ENCODE data around the gene ZP1.

ZP1 gene

GRCh38 chr11:60878245-60879101 lies 11.1 kb downstream of the ZP1 start:
- no peak for DNase-seq (ENCODE audit: low read depth in 1 of 2, low spot score in 1 of 2)
- TF ChIP-seq JUND (IDR thresholded peaks at IDR 0.05; ENCODE audit: low read depth), result no peak
- in situ Hi-C loops (cut with HindIII; ENCODE audit: low pct_unique_long_range_greater_than_20kb, low sequenced_read_pairs), result no loop called here

GRCh38 chr11:60879104-60879503 lies 11.8 kb downstream of the ZP1 start:
- TF ChIP-seq JUND (IDR thresholded peaks at IDR 0.05; ENCODE audit: low read depth), result no peak
- in situ Hi-C loops (cut with HindIII; ENCODE audit: low pct_unique_long_range_greater_than_20kb, low sequenced_read_pairs), result no loop called here
- no peak for DNase-seq (ENCODE audit: low read depth in 1 of 2, low spot score in 1 of 2)

GRCh38 chr11:60879971-60880588 lies 12.7 kb downstream of the ZP1 start:
- in situ Hi-C loops (cut with HindIII; ENCODE audit: low pct_unique_long_range_greater_than_20kb, low sequenced_read_pairs), result no loop called here
- DNase-seq (ENCODE audit: low read depth in 1 of 2, low spot score in 1 of 2), result no peak
- TF ChIP-seq JUND (IDR thresholded peaks at IDR 0.05; ENCODE audit: low read depth), result no peak

GRCh38 chr11:60880643-60881282 lies 13.4 kb downstream of the ZP1 start:
- no peak for TF ChIP-seq JUND (IDR thresholded peaks at IDR 0.05; ENCODE audit: low read depth)
- DNase-seq (ENCODE audit: low read depth in 1 of 2, low spot score in 1 of 2), result no peak
- in situ Hi-C loops (cut with HindIII; ENCODE audit: low pct_unique_long_range_greater_than_20kb, low sequenced_read_pairs), result no loop called here

- TF ChIP-seq JUND (IDR thresholded peaks at IDR 0.05; ENCODE audit: low read depth), result no peak
- in situ Hi-C loops (cut with HindIII; ENCODE audit: low pct_unique_long_range_greater_than_20kb, low sequenced_read_pairs), result no loop called here
- DNase-seq (ENCODE audit: low read depth in 1 of 2, low spot score in 1 of 2), result peak; percentile 49 to 83
These were observed 20.2 kb downstream of the ZP1 start for GRCh38 chr11:60887556-60887955.

- in situ Hi-C loops (cut with HindIII; ENCODE audit: low pct_unique_long_range_greater_than_20kb, low sequenced_read_pairs), result no loop called here
- TF ChIP-seq JUND (IDR thresholded peaks at IDR 0.05; ENCODE audit: low read depth), result no peak
- DNase-seq (ENCODE audit: low read depth in 1 of 2, low spot score in 1 of 2), result peak in 1 of 2 experiments; percentile 63
These were observed 22.5 kb downstream of the ZP1 start for GRCh38 chr11:60889869-60890311.

GRCh38 chr11:60890696-60891095 lies 23.4 kb downstream of the ZP1 start:
- no peak for DNase-seq (ENCODE audit: low read depth in 1 of 2, low spot score in 1 of 2)
- TF ChIP-seq JUND (IDR thresholded peaks at IDR 0.05; ENCODE audit: low read depth), result no peak
- in situ Hi-C loops (cut with HindIII; ENCODE audit: low pct_unique_long_range_greater_than_20kb, low sequenced_read_pairs), result no loop called here

- in situ Hi-C loops (cut with HindIII; ENCODE audit: low pct_unique_long_range_greater_than_20kb, low sequenced_read_pairs), result no loop called here
- DNase-seq (ENCODE audit: low read depth in 1 of 2, low spot score in 1 of 2), result no peak
- no peak for TF ChIP-seq JUND (IDR thresholded peaks at IDR 0.05; ENCODE audit: low read depth)
These were observed 23.9 kb downstream of the ZP1 start for GRCh38 chr11:60891103-60891741.

GRCh38 chr11:60895687-60896086 lies 28.3 kb downstream of the ZP1 start:
- no peak for TF ChIP-seq JUND (IDR thresholded peaks at IDR 0.05; ENCODE audit: low read depth)
- in situ Hi-C loops (cut with HindIII; ENCODE audit: low pct_unique_long_range_greater_than_20kb, low sequenced_read_pairs), result no loop called here
- DNase-seq (ENCODE audit: low read depth in 1 of 2, low spot score in 1 of 2), result no peak

GRCh38 chr11:60897496-60897895 lies 30.2 kb downstream of the ZP1 start:
- TF ChIP-seq JUND (IDR thresholded peaks at IDR 0.05; ENCODE audit: low read depth), result no peak
- in situ Hi-C loops (cut with HindIII; ENCODE audit: low pct_unique_long_range_greater_than_20kb, low sequenced_read_pairs), result no loop called here
- no peak for DNase-seq (ENCODE audit: low read depth in 1 of 2, low spot score in 1 of 2)

- peak; percentile 66 to 84 for DNase-seq (ENCODE audit: low read depth in 1 of 2, low spot score in 1 of 2)
- TF ChIP-seq JUND (IDR thresholded peaks at IDR 0.05; ENCODE audit: low read depth), result no peak
- in situ Hi-C loops (cut with HindIII; ENCODE audit: low pct_unique_long_range_greater_than_20kb, low sequenced_read_pairs), result no loop called here
These were observed 31.9 kb downstream of the ZP1 start for GRCh38 chr11:60899046-60899936.

GRCh38 chr11:60899977-60900376 lies 32.6 kb downstream of the ZP1 start:
- TF ChIP-seq JUND (IDR thresholded peaks at IDR 0.05; ENCODE audit: low read depth), result no peak
- in situ Hi-C loops (cut with HindIII; ENCODE audit: low pct_unique_long_range_greater_than_20kb, low sequenced_read_pairs), result no loop called here
- no peak for DNase-seq (ENCODE audit: low read depth in 1 of 2, low spot score in 1 of 2)
